Lower leg skin (tissue), 3 donors: ENCODE data around the gene SMOC2.

Experiments
- CTCF ChIP-seq, 3 donors: fragments of 450-650 bp; IDR thresholded peaks; one replicate each; pipeline ENCODE4 v1.5.1; 2016; ENCODE audit warnings: antibody characterized with exemption in 3 of 3, mild to moderate bottlenecking in 3 of 3, moderate library complexity in 2 of 3
- POLR2A ChIP-seq, 2 donors: fragments of 450-650 bp; IDR thresholded peaks; one replicate each; pipeline ENCODE4 v1.6.1; 2016 to 2017; ENCODE audit warnings: antibody characterized with exemption in 2 of 2, mild to moderate bottlenecking in 1 of 2, moderate library complexity in 1 of 2

GRCh38 chr6:168698923-168699322 lies 257.9 kb downstream of the SMOC2 start:
- TF ChIP-seq POLR2A (IDR thresholded peaks at IDR 0.05) (no peak), CTCF (IDR thresholded peaks at IDR 0.05) (no peak)
